ENCODE measurements around the gene RBMS2. TPM values are rescaled to one million over a fixed set of nuclear protein-coding genes. Genes with fewer than 3 reads are reported as not detected.

The RBMS2 gene
- total and polyA plus RNA-seq, 2 donors (not counting 1 experiment from before 2014, with no cell fraction given) = 0.81 to 7.6 TPM

- no peak overlapping the region for H2AFZ ChIP-seq (ENCODE audit: insufficient read depth, low read depth, low read length, poor library complexity, severe bottlenecking)
- H3K4me2 ChIP-seq (replicated peaks; ENCODE audit: low read depth, low read length, poor library complexity, severe bottlenecking) = no peak overlapping the region
- H3K9me3 ChIP-seq (ENCODE audit: control extremely low read depth in 1 of 3, control insufficient read depth in 2 of 3, insufficient read depth in 1 of 3, low read length in 2 of 3) = no peaks in the 10 kb centered on the region
- Mint-ChIP-seq H3K4me1 (no peaks in the 10 kb centered on the region), H3K4me3 (no peak overlapping the region), H3K9me3 (ENCODE audit: insufficient read depth) (no peaks in the 10 kb centered on the region), H3K27ac (no peak overlapping the region), H3K27me3 (no peaks in the 10 kb centered on the region)
- TF ChIP-seq EZH2 (IDR thresholded peaks at IDR 0.05; ENCODE audit: borderline replicate concordance, insufficient read depth, low read depth, low read length, poor library complexity, severe bottlenecking) = no peak
- TF ChIP-seq CTCF (IDR thresholded peaks at IDR 0.05) = no peak
- H3K4me1 ChIP-seq (ENCODE audit: control insufficient read depth in 2 of 2, insufficient read depth in 2 of 2, low read length in 2 of 2) = no peaks in the 10 kb centered on the region
- ATAC-seq (ENCODE audit: low read depth) (no peak), DNase-seq (no peak)
- no peaks in the 10 kb centered on the region for H3K79me2 ChIP-seq (ENCODE audit: control insufficient read depth, insufficient read depth, low read length)
- ChIA-PET CTCF (no interaction called here), POLR2A (no interaction called here)
- no peak overlapping the region for H3K27ac ChIP-seq (ENCODE audit: low read length in 2 of 2)
- no peak overlapping the region for H3K4me3 ChIP-seq (ENCODE audit: control extremely low read depth in 1 of 5, extremely low read depth in 1 of 5, insufficient read depth in 1 of 5, low read depth in 2 of 5, low read length in 4 of 5)
- intact Hi-C loops (cut with micrococcal nuclease) = no loop called here
- H3K9ac ChIP-seq (ENCODE audit: low read length) = no peak overlapping the region
- H4K20me1 ChIP-seq (ENCODE audit: control insufficient read depth, insufficient read depth, low read length, poor library complexity, severe bottlenecking) = no peaks in the 10 kb centered on the region
- WGBS (ENCODE audit: insufficient coverage) = no CpG with 5 or more reads among the region's 1 CpG
- H3K36me3 ChIP-seq (replicated peaks in 1 of 2; ENCODE audit: control extremely low read depth in 1 of 2, control insufficient read depth in 1 of 2, extremely low read depth in 1 of 2, insufficient read depth in 2 of 2, low read length in 1 of 2) = no peaks in the 10 kb centered on the region
- no peaks in the 10 kb centered on the region for H3K27me3 ChIP-seq (replicated peaks in 1 of 4; ENCODE audit: control extremely low read depth in 1 of 4, control insufficient read depth in 3 of 4, insufficient read depth in 4 of 4, low read length in 3 of 4)
Observed at GRCh38 chr12:56528846-56529245, 7.2 kb downstream of the RBMS2 start.

GRCh38 chr12:56529656-56530055, 8.0 kb downstream of the RBMS2 start:
- 90% methylated on average over 3 of the region's 4 CpGs for WGBS (ENCODE audit: insufficient coverage)
- no peak overlapping the region for H3K27ac Mint-ChIP-seq
- ATAC-seq (ENCODE audit: low read depth) = no peak
- Histone ChIP-seq H4K20me1 (ENCODE audit: control insufficient read depth, insufficient read depth, low read length, poor library complexity, severe bottlenecking) (no peaks in the 10 kb centered on the region), H3K4me3 (ENCODE audit: control extremely low read depth in 1 of 5, extremely low read depth in 1 of 5, insufficient read depth in 1 of 5, low read depth in 2 of 5, low read length in 4 of 5) (no peak overlapping the region), H3K4me2 (replicated peaks; ENCODE audit: low read depth, low read length, poor library complexity, severe bottlenecking) (no peak overlapping the region), H2AFZ (ENCODE audit: insufficient read depth, low read depth, low read length, poor library complexity, severe bottlenecking) (no peak overlapping the region), H3K4me1 (ENCODE audit: control insufficient read depth in 2 of 2, insufficient read depth in 2 of 2, low read length in 2 of 2) (no peaks in the 10 kb centered on the region), H3K27ac (ENCODE audit: low read length in 2 of 2) (no peak overlapping the region), H3K36me3 (replicated peaks in 1 of 2; ENCODE audit: control extremely low read depth in 1 of 2, control insufficient read depth in 1 of 2, extremely low read depth in 1 of 2, insufficient read depth in 2 of 2, low read length in 1 of 2) (no peaks in the 10 kb centered on the region), H3K9me3 (ENCODE audit: control extremely low read depth in 1 of 3, control insufficient read depth in 2 of 3, insufficient read depth in 1 of 3, low read length in 2 of 3) (no peaks in the 10 kb centered on the region), H3K27me3 (replicated peaks in 1 of 4; ENCODE audit: control extremely low read depth in 1 of 4, control insufficient read depth in 3 of 4, insufficient read depth in 4 of 4, low read length in 3 of 4) (no peaks in the 10 kb centered on the region), H3K9ac (ENCODE audit: low read length) (no peak overlapping the region), H3K79me2 (ENCODE audit: control insufficient read depth, insufficient read depth, low read length) (no peaks in the 10 kb centered on the region)
- no peak overlapping the region for H3K4me3 Mint-ChIP-seq
- TF ChIP-seq CTCF (IDR thresholded peaks at IDR 0.05) = no peak
- TF ChIP-seq EZH2 (IDR thresholded peaks at IDR 0.05; ENCODE audit: borderline replicate concordance, insufficient read depth, low read depth, low read length, poor library complexity, severe bottlenecking) = no peak
- ChIA-PET POLR2A (no interaction called here), CTCF (interaction anchor here (0.7 to 2.6 kb wide), 2 partner anchors 15 to 31 kb away, joined by 3 to 9 read pairs; no protein-coding TSS in a partner anchor)
- H3K27me3 Mint-ChIP-seq = no peaks in the 10 kb centered on the region
- no peaks in the 10 kb centered on the region for H3K9me3 Mint-ChIP-seq (ENCODE audit: insufficient read depth)
- DNase-seq = no peak
- intact Hi-C loops (cut with micrococcal nuclease) = no loop called here
- no peaks in the 10 kb centered on the region for H3K4me1 Mint-ChIP-seq
